Muscle of back (tissue), 11 donors: ENCODE data around the gene CAMK2D. TPM values are rescaled to one million over a fixed set of nuclear protein-coding genes. Genes with fewer than 3 reads are reported as not detected.
A peak's percentile ranks its signal among the peaks of the same experiment; 100 is the strongest.

ENCODE experiments used
- DNase-seq, 3 donors: peaks; one replicate each; pipeline versions ENCODE4 v3.0.0 to v3.0.0-alpha.2; 2013
- polyA plus RNA-seq, 10 donors: library from polyadenylated mRNA; unstranded; fragments of 120-200 nt; gene quantifications; one replicate each; pipeline ENCODE4 v1.2.1, GENCODE V29; 2013; ENCODE audit not compliant: insufficient read length in 10 of 10

The CAMK2D gene
- polyA plus RNA-seq, 10 donors = 119 to 227 (median 177) TPM

- peak in 1 of 3 donors; percentile 38 for DNase-seq
Observed at GRCh38 chr4:113481820-113482219, 279.7 kb downstream of the CAMK2D start.

DNA sequence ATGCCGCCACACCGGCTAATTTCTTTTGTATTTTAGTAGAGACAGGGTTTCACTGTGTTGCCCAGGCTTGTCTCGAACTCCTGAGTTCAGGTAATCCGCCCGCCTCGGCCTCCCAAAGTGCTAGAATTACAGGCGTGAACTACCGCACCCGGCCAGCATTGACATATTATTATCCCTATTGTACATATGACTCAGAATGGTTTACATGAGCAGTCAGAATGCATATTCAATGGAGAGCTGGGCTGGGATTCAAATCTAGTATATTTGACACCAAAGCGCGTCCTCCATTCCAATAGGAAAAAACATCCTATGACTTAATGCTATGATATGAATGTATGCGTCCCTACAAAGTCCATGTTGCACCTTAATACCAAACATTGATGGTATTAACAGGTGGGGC is 281.4 kb downstream of the CAMK2D start:
- no peak for DNase-seq

- DNase-seq = no peak
Observed at GRCh38 chr4:113478032-113478431, 283.5 kb downstream of the CAMK2D start.

DNA sequence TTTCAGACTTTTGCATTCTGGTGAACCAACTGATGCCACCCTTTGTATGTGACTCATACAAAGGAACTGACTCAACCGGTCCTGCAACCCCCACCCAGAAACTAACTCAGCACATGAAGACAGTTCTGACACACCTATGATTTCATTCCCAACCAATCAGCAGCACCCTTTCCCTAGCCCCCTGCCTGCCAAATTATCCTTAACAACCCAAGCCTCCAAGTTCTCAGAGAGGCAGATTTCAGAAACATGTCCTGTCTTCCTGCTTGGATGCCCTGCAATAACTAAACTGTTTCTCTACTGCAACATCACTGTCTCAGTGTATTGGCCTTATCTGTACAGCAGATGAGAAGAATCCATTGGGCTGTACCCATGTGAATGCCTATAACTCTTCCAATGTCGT is 284.7 kb downstream of the CAMK2D start:
- DNase-seq = no peak

DNA sequence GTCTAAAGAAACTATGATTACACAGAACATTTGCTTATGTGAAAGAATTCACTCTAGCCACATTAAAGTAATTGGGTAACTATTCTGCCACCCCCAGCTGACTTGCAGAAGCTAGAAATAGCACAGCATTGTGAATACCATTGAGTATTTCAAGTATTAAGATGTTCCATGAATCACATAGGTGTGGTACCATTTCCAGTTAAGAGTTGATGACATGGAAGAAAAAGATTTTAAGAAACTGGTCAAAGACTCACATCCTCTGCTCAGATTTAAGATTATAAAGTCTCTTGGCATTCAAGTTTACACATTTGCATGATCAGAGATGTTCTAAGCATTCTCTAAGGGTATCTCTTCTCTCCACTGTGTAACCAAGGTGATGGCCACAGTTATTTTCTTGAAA is 287.5 kb downstream of the CAMK2D start:
- peak in 1 of 3 donors; percentile 76 for DNase-seq

GRCh38 chr4:113472864-113473263 is 288.7 kb downstream of the CAMK2D start:
- DNase-seq = no peak

DNA sequence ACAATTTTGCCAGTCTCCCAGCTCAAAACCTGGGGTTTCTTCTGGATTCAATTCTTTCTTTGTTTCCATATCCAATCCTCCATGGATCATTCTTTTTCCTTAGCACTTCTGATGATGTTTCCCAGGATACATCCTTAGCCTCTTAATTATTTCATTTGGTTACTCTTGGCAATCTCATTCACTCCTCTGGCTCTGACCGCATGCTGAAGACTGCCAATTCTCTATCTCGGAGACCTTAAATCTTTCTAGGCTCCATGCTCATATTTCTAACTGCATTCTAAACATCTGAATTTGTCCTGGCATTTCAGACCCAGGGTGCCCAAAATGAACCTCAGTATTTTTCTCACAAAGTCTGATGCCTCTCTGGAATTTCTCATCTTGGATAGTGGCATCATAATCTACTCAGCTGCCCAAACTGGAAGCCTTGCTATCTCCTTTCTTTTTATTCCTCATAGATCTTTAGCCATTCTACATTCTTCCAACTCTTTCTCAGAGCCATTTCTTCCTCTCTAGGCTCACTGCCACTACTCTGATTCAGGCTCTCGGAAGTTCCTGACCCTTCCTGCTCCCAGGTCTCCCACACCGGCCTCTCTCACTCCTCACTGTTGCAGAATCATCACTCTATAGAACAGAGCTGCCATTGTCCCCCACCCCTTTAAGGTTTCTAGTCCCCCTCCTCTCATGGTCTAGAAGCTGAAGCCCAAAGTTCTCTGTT is 290.2 kb downstream of the CAMK2D start:
- DNase-seq = no peak

DNA sequence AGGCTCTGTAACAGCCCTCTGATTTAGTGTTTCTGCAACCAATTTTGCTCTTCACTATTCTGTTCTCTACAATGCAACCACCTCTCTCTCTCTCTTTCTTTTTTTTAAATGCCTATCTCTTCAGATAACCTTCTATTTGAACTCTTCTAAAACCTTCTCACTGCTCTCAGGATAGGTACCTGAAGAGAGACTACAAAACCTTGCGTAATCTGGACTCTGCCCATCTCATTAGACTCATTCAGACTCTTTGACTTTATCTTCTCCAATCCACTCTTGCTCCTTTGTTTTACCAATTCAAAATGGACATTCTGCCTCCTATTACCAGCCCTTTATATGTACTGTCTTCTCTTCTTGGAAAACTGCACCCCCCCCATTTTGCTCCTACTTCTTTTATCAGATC is 291.6 kb downstream of the CAMK2D start:
- no peak for DNase-seq

GRCh38 chr4:113469023-113469390 is 292.5 kb downstream of the CAMK2D start:
- DNase-seq = no peak

GRCh38 chr4:113468165-113469022 is 293.1 kb downstream of the CAMK2D start:
- DNase-seq = peak; percentile 47 to 97 (median 62)

DNA sequence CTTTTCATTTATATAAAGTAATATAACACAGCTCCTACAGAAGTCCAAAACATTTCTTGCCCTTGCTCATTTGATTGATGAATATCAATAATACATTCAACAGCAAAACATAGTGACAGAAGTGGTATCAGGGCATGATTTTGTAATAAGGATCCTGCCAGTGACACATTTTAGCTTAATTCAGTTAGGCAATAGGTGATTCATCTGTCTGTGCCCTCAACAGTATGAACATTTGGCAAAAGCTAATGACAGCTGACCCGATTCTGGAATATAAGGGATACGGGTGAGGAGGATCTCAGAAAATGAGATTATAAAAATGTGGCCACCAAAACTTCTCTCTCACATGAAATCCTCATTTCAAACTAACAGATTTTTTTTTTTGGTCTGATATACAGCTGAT is 294.0 kb downstream of the CAMK2D start:
- DNase-seq = peak in 1 of 3 donors; percentile 36

GRCh38 chr4:113462286-113462685 is 299.3 kb downstream of the CAMK2D start:
- no peak for DNase-seq

DNA sequence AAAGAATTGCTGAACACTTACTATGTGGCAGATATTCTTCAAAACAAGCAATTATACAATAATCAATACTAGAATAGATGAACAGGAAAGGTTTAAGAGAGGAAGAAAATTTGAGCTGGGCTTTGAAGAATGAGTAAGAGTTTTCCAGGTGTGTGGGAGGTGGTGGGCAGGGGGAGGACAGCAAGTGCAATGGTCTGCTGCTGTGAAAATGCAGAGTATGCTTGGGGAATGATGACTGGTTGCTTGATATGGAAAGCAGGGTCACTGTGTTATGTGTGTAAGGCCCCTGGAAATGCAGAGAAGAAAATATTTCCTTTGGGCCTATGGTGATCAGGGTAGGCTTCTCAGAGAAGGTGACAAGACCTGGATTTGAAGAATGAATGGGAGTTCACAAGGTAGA is 300.3 kb downstream of the CAMK2D start:
- DNase-seq = no peak

DNA sequence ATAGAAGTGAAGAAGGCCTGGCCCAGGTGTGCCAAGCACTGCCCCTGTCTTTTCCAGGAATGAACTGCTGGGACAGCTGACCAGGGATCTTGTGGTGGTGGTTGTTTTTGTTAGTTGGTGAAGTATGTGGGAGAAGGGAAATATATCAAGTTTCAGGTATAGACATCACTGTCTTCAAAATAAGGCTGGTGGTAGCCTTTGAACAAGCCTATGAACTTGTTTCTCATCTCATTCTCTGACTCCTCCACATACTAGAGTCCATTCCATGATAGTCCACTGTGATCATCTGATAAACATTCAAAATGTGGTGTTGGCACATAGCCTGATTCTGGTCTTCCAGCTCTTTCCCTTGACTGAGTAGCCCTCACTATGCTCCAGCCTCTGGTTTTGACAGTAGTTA is 303.7 kb downstream of the CAMK2D start:
- no peak for DNase-seq

GRCh38 chr4:113457121-113457520 is 304.4 kb downstream of the CAMK2D start:
- no peak for DNase-seq

GRCh38 chr4:113455061-113455460 is 306.5 kb downstream of the CAMK2D start:
- DNase-seq = no peak

DNA sequence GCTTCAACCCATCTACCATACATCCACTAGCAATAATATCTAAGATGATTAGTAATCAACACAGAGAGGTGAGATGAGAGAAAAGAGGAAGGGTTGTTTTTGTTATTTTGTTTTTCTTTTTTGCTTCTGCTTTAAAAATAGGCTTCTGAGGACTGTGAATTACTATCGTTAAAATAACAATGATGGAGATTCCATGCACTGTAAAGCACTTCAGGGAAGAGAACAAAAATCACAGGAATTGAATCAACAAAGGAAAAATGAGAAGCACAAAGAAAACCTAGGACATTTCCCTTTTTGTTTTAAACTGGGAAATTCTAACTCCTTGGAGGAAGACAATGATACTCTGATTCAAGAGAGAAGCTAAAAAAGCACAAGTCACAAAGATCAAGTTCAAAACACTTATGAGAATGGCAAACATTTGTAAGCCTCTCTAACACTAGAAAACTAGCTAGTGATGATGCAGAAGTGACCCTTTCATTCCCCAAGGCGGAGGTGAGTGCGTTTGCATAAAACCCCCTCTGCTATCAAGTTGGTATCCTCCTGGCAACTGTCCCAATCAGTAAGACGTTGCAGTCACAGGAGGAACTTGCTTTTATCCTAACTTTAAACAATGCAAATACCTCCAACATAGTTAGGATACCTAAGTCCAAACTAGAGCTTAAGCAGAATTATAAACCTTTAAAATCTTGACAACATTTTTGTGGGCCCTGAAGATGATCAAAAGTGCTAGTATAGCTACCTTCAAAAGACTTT is 308.5 kb downstream of the CAMK2D start:
- DNase-seq = peak in 1 of 3 donors; percentile 37

- no peak for DNase-seq
Observed at GRCh38 chr4:113452152-113452551, 309.4 kb downstream of the CAMK2D start.

DNA sequence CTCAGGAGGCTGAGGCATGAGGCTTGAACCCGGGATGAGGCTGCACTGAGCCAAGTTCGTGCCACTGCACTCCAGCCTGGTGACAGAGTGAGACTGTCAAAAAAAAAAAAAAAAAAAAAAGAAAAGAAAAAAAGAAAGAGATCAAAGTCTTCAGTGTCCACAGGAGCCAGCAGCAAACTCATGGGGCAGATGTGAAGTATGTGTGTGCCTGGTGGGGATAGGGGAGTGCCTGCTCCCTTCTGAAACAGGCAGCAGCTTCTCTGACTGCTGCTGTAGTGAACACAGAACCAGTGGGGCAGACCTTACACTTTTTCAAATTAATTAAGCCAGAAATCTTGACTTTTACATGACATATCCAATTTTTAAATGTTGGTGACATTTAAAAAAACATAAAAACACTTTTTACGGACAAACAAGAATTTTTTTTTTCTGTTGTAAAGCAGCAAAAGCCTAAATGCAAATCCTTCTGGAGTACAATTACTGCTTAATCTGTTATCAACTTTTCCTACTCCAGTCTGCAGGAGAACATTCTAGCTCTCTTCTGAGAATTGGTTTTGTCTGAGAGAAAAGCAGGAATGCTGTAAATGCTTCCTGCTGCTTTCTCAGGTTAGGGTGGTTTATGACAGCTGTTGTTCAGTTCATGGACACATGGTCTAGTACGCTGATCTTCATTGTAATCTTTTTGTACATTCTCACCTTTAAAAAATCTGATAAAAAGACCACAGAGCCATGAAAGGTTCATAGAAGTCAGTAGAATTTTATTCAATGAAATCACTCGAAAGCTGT is 311.1 kb downstream of the CAMK2D start:
- DNase-seq = no peak

DNA sequence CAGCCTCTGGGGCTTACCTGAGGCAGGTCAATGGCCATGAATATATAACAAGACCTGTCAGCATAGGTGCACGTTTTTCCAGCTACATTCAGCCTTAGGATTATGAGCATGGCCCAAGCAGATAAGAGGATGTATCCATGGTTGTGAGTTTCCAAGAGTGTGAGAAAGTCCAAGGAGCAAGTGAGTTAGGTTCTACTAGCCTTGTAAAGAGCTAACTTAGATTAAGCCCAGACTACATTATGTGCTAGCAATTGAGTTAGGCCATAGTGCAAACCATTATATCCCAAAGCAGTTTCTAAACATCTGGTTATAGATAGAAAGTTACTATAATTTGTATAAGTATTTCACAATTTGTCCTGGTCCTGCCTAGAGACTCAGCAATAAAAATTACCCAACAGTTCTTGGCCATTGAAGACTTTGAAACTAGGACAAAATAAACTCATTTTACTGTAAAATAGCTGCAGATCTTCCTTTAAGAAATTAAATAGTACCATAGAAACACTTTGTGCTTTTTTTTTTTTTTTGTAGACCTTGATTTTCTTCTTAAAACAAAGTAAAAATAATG is 312.0 kb downstream of the CAMK2D start:
- peak in 1 of 3 donors; percentile 34 for DNase-seq

GRCh38 chr4:113447769-113448168 is 313.8 kb downstream of the CAMK2D start:
- DNase-seq = peak in 1 of 3 donors; percentile 36
